GM23338 (cell line): Measurements from ENCODE around the gene C13orf46. TPM values are rescaled to one million over a fixed set of nuclear protein-coding genes. Genes with fewer than 3 reads are reported as not detected.

ENCODE experiments used
- ATAC-seq: fragments of 200-7000 bp; cut with Tn5 transposase; 3 replicates; pipeline ENCODE4 v1.9.1; 2020
- DNase-seq: peaks from one replicate; pipeline ENCODE4 v3.0.0-alpha.2; 2015; ENCODE audit warnings: low spot score
- H2AFZ ChIP-seq: fragments of 200-600 bp; sonication (generic); 2 replicates; pipeline ENCODE4 v1.8.0; 2016; ENCODE audit warnings: antibody characterized with exemption, mild to moderate bottlenecking, moderate library complexity
- H3F3A ChIP-seq: fragments of 200-600 bp; sonication (generic); replicated peaks from 2 replicates; pipeline ENCODE4 v1.8.0; 2017; ENCODE audit warnings: antibody characterized with exemption, mixed run types, low read depth
- H3K27ac ChIP-seq: fragments of 200-600 bp; sonication (generic); 2 replicates; pipeline ENCODE4 v1.6.1; 2016; ENCODE audit warnings: low read depth
- H3K27me3 ChIP-seq: fragments of 200-600 bp; sonication (generic); 2 replicates; pipeline ENCODE4 v1.8.0; 2016; ENCODE audit warnings: mild to moderate bottlenecking, mixed run types, moderate library complexity; ENCODE audit not compliant: insufficient read depth
- H3K36me3 ChIP-seq: fragments of 200-600 bp; sonication (generic); 2 replicates; pipeline ENCODE4 v1.8.0; 2016; ENCODE audit warnings: mild to moderate bottlenecking; ENCODE audit not compliant: insufficient read depth
- H3K4me1 ChIP-seq: fragments of 200-600 bp; sonication (generic); 2 replicates; pipeline ENCODE4 v1.8.0; 2016; ENCODE audit warnings: mild to moderate bottlenecking, moderate library complexity; ENCODE audit not compliant: insufficient read depth
- H3K4me2 ChIP-seq: fragments of 200-600 bp; sonication (generic); 2 replicates; pipeline ENCODE4 v1.7.1; 2017; ENCODE audit warnings: mixed run types
- H3K4me3 ChIP-seq: fragments of 200-600 bp; sonication (generic); 2 replicates; pipeline ENCODE4 v1.6.1; 2016; ENCODE audit warnings: mixed run types
- H3K79me2 ChIP-seq: fragments of 200-600 bp; sonication (generic); replicated peaks from 2 replicates; pipeline ENCODE4 v1.8.0; 2017; ENCODE audit warnings: mild to moderate bottlenecking; ENCODE audit not compliant: insufficient read depth
- H3K9me2 ChIP-seq: fragments of 200-600 bp; sonication (generic); 2 replicates; pipeline ENCODE4 v1.8.0; 2017; ENCODE audit not compliant: insufficient read depth
- H4K20me1 ChIP-seq: fragments of 200-600 bp; sonication (generic); replicated peaks from 2 replicates; pipeline ENCODE4 v1.8.0; 2017; ENCODE audit warnings: mild to moderate bottlenecking; ENCODE audit not compliant: insufficient read depth
- H3K27ac Mint-ChIP-seq: 2 replicates; pipeline ENCODE4 v1.8.0; 2020; ENCODE audit warnings: inconsistent platforms, mild to moderate bottlenecking, moderate library complexity, mixed read lengths
- H3K27me3 Mint-ChIP-seq: 3 replicates; pipeline ENCODE4 v1.8.0; 2022; ENCODE audit warnings: low read depth, mild to moderate bottlenecking, moderate library complexity, mixed read lengths, inconsistent platforms; ENCODE audit not compliant: insufficient read depth, poor library complexity
- H3K36me3 Mint-ChIP-seq: 3 replicates; pipeline ENCODE4 v1.8.0; 2021; ENCODE audit warnings: low read depth, mild to moderate bottlenecking, inconsistent platforms, moderate library complexity, mixed read lengths
- H3K4me1 Mint-ChIP-seq: 3 replicates; pipeline ENCODE4 v1.8.0; 2020; ENCODE audit warnings: mild to moderate bottlenecking, inconsistent platforms, mixed read lengths
- H3K4me3 Mint-ChIP-seq: 3 replicates; pipeline ENCODE4 v1.8.0; 2021; ENCODE audit warnings: moderate library complexity, mild to moderate bottlenecking, inconsistent platforms, mixed read lengths
- H3K9me3 Mint-ChIP-seq: 3 replicates; pipeline ENCODE4 v1.8.0; 2020; ENCODE audit warnings: moderate library complexity, mild to moderate bottlenecking, inconsistent platforms, mixed read lengths
- CREB1 ChIP-seq: fragments of 250-450 bp; sonication (Bioruptor Pico); IDR thresholded peaks from 2 replicates; pipeline ENCODE4 v1.5.0; 2020; ENCODE audit warnings: low read depth, mild to moderate bottlenecking, moderate library complexity
- CTCF ChIP-seq, 2 experiments: fragments of 200-600 bp in 1 of 2; sonication (generic) in 1 of 2; conservative IDR thresholded peaks; 2 replicates each; pipeline versions ENCODE4 v1.5.1 to v1.6.1; 2016 to 2017; ENCODE audit warnings: antibody characterized with exemption in 2 of 2, low read depth in 2 of 2, mild to moderate bottlenecking in 2 of 2, moderate library complexity in 1 of 2
- ETS1 ChIP-seq: IDR thresholded peaks from 2 replicates; pipeline ENCODE4 v1.6.1; 2016; ENCODE audit warnings: antibody characterized with exemption
- EZH2 ChIP-seq: fragments of 200-600 bp; sonication (generic); IDR thresholded peaks from one replicate; pipeline ENCODE4 v1.8.0; 2017; ENCODE audit warnings: antibody characterized with exemption, mild to moderate bottlenecking, low read depth; ENCODE audit not compliant: unreplicated experiment
- EZH2phosphoT487 ChIP-seq: fragments of 200-600 bp; sonication (generic); IDR thresholded peaks from one replicate; pipeline ENCODE4 v1.8.1; 2018; ENCODE audit warnings: antibody characterized with exemption; ENCODE audit not compliant: unreplicated experiment
- JUNB ChIP-seq: IDR thresholded peaks from one replicate; pipeline ENCODE4 v1.6.1; 2016; ENCODE audit warnings: antibody characterized with exemption; ENCODE audit not compliant: unreplicated experiment
- NANOG ChIP-seq: IDR thresholded peaks from 2 replicates; pipeline ENCODE4 v1.6.1; 2016; ENCODE audit warnings: antibody characterized with exemption, borderline replicate concordance
- POLR2AphosphoS5 ChIP-seq: IDR thresholded peaks from 2 replicates; pipeline ENCODE4 v1.6.1; 2016; ENCODE audit warnings: antibody characterized with exemption, low read depth
- REST ChIP-seq: IDR thresholded peaks from one replicate; pipeline ENCODE4 v1.6.1; 2018; ENCODE audit warnings: antibody characterized with exemption; ENCODE audit not compliant: unreplicated experiment
- STAT1 ChIP-seq: IDR thresholded peaks from one replicate; pipeline ENCODE4 v1.6.1; 2016; ENCODE audit warnings: antibody characterized with exemption; ENCODE audit not compliant: unreplicated experiment
- ZNF114 ChIP-seq: fragments of 250-450 bp; sonication (Bioruptor Pico); IDR thresholded peaks from 2 replicates; pipeline ENCODE4 v1.5.0; 2020; ENCODE audit warnings: mild to moderate bottlenecking, moderate library complexity
- ZNF331 ChIP-seq: fragments of 250-450 bp; sonication (Bioruptor Pico); IDR thresholded peaks from 2 replicates; pipeline ENCODE4 v1.5.0; 2020; ENCODE audit warnings: low read depth, mild to moderate bottlenecking, moderate library complexity
- ZNF462 ChIP-seq: fragments of 250-450 bp; sonication (Bioruptor Pico); IDR thresholded peaks from 2 replicates; pipeline ENCODE4 v1.5.0; 2020; ENCODE audit warnings: mild to moderate bottlenecking, moderate library complexity
- polyA plus RNA-seq: library from polyadenylated mRNA; unstranded; fragments of >200 nt; fragmentation: Nextera tagmentation; extraction: Ambion mirVana; gene quantifications from 2 replicates; pipeline ENCODE4 v1.2.1, GENCODE V29; 2016
- total RNA-seq: library from RNA; depleted of rRNA; stranded (reverse); fragments of >200 nt; shearing (Covaris generic); gene quantifications from 2 replicates; pipeline ENCODE4 v1.2.3, GENCODE V29; 2014

Gene C13orf46
- total and polyA plus RNA-seq, 2 experiments from 2014 or later, result 0.44 to 1.5 TPM

- Histone ChIP-seq H3K27ac (no peak overlapping the region), H3K9me2 (no peaks in the 10 kb centered on the region), H3K36me3 (no peaks in the 10 kb centered on the region), H3K4me1 (no peaks in the 10 kb centered on the region), H3K4me3 (no peak overlapping the region), H4K20me1 (no peaks in the 10 kb centered on the region), H3K79me2 (no peaks in the 10 kb centered on the region), H3K27me3 (no peaks in the 10 kb centered on the region), H3F3A (no peaks in the 10 kb centered on the region), H3K4me2 (no peak overlapping the region), H2AFZ (no peak overlapping the region)
- no peak for TF ChIP-seq CREB1
- no peak for TF ChIP-seq EZH2
- TF ChIP-seq POLR2AphosphoS5, result no peak
- no peak for TF ChIP-seq ETS1
- no peak for TF ChIP-seq ZNF331 (CRISPR knock-in tag)
- TF ChIP-seq EZH2phosphoT487, result no peak
- no peak for TF ChIP-seq ZNF114 (CRISPR knock-in tag)
- TF ChIP-seq STAT1, result no peak
- no peak for TF ChIP-seq REST
- no peak for TF ChIP-seq NANOG
- TF ChIP-seq ZNF462 (CRISPR knock-in tag), result no peak
- TF ChIP-seq CTCF (conservative IDR thresholded peaks at IDR 0.05; ENCODE audit: low read depth in 2 of 2), result no peak
- TF ChIP-seq JUNB, result no peak
- ATAC-seq (no peak), DNase-seq (no peak)
- Mint-ChIP-seq H3K4me3 (no peak overlapping the region), H3K27ac (no peak overlapping the region), H3K36me3 (no peaks in the 10 kb centered on the region), H3K9me3 (no peaks in the 10 kb centered on the region; the same call in 2 of the 3 replicates), H3K27me3 (peaks cover 16% of the 10 kb centered on the region), H3K4me1 (no peaks in the 10 kb centered on the region)
Measured at GRCh38 chr13:113945857-113946408, 27.9 kb downstream of the C13orf46 start.
